Measurements from ENCODE around the gene HCFC1.

DNA sequence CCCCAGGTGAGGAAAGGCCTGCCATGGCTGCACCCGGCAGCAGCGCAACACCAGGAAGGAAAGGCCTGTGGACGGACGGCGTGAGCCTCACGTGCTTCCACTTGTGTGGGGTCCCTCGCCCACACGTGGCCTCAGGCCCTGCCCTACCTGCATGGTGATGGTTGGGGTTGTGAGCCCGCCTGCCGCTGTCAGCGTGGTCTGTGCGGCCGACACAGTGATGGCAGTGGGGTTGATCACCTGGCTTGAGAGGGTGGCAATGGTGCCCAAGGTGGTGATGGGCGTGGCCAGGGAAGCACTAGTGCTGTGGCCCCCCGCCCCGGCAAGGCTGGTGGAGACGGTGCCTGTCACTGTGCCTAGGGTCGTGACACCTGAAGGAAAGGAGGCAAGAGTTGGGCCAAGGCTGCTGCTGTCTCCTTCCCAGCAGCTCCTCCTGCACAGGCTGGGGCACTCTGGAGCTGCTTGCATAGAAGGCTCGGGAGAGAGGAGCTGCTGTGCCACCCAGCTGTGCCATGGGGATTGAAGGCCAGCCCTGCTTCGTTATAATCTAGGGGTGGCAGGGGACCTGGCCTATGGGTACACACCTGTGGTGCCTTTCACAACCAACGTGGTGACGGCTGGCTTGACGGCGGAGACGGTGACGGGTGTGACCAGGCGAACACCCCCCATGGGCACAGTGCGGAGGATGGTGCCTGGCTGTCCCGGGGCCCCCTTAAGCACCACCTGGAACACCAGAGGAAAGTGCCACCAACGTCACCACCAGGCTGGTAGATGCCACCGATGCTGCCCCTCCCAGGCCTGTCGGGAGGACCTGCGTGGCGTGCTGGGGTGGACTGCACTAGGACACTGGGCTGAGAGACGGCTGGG, 15.3 kb downstream of the HCFC1 start:
- no peak for TF ChIP-seq EP300 (IDR thresholded peaks at IDR 0.05)
- TF ChIP-seq, protein P1, sequence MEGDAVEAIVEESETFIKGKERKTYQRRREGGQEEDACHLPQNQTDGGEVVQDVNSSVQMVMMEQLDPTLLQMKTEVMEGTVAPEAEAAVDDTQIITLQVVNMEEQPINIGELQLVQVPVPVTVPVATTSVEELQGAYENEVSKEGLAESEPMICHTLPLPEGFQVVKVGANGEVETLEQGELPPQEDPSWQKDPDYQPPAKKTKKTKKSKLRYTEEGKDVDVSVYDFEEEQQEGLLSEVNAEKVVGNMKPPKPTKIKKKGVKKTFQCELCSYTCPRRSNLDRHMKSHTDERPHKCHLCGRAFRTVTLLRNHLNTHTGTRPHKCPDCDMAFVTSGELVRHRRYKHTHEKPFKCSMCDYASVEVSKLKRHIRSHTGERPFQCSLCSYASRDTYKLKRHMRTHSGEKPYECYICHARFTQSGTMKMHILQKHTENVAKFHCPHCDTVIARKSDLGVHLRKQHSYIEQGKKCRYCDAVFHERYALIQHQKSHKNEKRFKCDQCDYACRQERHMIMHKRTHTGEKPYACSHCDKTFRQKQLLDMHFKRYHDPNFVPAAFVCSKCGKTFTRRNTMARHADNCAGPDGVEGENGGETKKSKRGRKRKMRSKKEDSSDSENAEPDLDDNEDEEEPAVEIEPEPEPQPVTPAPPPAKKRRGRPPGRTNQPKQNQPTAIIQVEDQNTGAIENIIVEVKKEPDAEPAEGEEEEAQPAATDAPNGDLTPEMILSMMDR (IDR thresholded peaks at IDR 0.05) = no peak

Measured in ovary (tissue), 3 donors.